C4-2B (cell line): ENCODE measurements around the gene WFDC6.

Source experiments
- H3K27ac ChIP-seq: fragments of 450-650 bp; 2 replicates; pipeline ENCODE4 v1.5.1; 2017
- ZFX ChIP-seq: fragments of 450-650 bp; IDR thresholded peaks from 2 replicates; pipeline ENCODE4 v1.6.1; 2017
- TF ChIP-seq, protein P1 (sequence below): fragments of 450-650 bp; conservative IDR thresholded peaks from 2 replicates; pipeline ENCODE4 v1.5.1; 2017; ENCODE audit warnings: mild to moderate bottlenecking

The WFDC6 gene

GRCh38 chr20:45545754-45546453 lies 6.6 kb upstream of the WFDC6 start:
- TF ChIP-seq ZFX: no peak
- TF ChIP-seq, protein P1, sequence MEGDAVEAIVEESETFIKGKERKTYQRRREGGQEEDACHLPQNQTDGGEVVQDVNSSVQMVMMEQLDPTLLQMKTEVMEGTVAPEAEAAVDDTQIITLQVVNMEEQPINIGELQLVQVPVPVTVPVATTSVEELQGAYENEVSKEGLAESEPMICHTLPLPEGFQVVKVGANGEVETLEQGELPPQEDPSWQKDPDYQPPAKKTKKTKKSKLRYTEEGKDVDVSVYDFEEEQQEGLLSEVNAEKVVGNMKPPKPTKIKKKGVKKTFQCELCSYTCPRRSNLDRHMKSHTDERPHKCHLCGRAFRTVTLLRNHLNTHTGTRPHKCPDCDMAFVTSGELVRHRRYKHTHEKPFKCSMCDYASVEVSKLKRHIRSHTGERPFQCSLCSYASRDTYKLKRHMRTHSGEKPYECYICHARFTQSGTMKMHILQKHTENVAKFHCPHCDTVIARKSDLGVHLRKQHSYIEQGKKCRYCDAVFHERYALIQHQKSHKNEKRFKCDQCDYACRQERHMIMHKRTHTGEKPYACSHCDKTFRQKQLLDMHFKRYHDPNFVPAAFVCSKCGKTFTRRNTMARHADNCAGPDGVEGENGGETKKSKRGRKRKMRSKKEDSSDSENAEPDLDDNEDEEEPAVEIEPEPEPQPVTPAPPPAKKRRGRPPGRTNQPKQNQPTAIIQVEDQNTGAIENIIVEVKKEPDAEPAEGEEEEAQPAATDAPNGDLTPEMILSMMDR: peak; percentile 48
- H3K27ac ChIP-seq: no peak overlapping the region

GRCh38 chr20:45545351-45545750 lies 6.1 kb upstream of the WFDC6 start:
- no peak overlapping the region for H3K27ac ChIP-seq
- TF ChIP-seq ZFX: no peak
- TF ChIP-seq, protein P1: no peak

DNA sequence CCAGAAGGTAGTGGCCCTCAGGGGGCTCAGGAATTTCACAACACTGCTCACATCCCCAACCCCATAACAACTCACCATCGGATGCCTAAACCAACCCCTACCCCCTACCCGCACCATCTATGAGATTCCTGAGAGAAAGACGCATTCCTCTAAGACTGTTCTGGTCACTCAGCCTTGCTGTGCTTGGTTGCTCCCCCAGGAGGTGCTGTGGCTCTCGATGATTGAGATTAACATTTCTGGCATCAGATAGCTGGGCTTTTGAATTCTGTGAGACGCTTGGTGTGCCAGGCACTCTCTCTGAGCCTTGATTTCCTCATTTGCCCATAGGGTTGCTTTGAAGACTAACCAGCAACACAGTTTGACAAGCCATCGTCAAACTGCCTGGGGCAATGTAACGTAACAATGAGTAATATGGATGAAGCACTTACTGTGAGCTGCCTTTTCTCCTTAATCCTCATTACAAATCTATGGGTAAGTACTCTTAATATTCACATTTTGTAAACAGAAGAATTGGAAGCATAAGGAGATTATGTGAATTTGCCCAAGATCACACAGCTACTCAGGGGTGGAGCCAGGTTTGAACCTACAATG lies 978 bp downstream of the WFDC6 start:
- no peak overlapping the region for H3K27ac ChIP-seq
- TF ChIP-seq ZFX: no peak
- TF ChIP-seq, protein P1: peak; percentile 8; the same call in 1 of the 2 replicates

GRCh38 chr20:45527294-45527693 lies 12.0 kb downstream of the WFDC6 start:
- TF ChIP-seq ZFX: no peak
- TF ChIP-seq, protein P1: no peak

DNA sequence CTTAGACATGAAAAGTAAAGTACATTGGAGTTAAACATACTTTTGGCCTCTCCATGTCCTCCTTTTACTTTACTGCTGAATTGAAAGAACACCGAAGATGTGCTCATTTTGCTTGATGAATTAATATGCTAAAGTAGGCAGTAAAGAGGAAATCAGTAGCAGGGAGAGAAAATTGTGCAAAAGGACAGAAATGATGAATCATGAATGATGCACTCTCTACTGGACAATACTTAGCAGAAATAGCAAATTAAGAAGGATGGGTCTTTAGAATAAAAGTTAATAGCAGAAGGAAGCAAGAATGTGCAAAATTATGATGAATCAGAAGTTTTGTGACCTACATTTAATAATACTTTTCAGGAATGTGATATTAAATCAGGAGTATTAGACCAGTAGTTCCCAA lies 15.5 kb downstream of the WFDC6 start:
- TF ChIP-seq, protein P1: no peak
- no peak for TF ChIP-seq ZFX
- no peak overlapping the region for H3K27ac ChIP-seq

More at GRCh38 chr20:45527294-45527693, 12.0 kb downstream of the WFDC6 start:
- no peak overlapping the region for H3K27ac ChIP-seq

- no peak overlapping the region for H3K27ac ChIP-seq
- no peak for TF ChIP-seq ZFX
- TF ChIP-seq, protein P1: no peak
Observed at GRCh38 chr20:45518282-45518681, 21.0 kb downstream of the WFDC6 start.

- TF ChIP-seq, protein P1: no peak
- TF ChIP-seq ZFX: no peak
- H3K27ac ChIP-seq: peak within 1 kb of the TSS; percentile 30
Observed at GRCh38 chr20:45515147-45515913, 24.0 kb downstream of the WFDC6 start, which contains the start of gene SPINT3. Gene SPINT3 (minus strand): TSS chr20:45515622. CDS start chr20:45515608, 14 bp downstream.
